ENCODE data around the gene ZNF740.
"Not testable (repeated sequence)": the region's sequence is repeated elsewhere in the genome, so short reads cannot be mapped to it uniquely, and the experiment has no call there.

The ZNF740 gene, protein sequence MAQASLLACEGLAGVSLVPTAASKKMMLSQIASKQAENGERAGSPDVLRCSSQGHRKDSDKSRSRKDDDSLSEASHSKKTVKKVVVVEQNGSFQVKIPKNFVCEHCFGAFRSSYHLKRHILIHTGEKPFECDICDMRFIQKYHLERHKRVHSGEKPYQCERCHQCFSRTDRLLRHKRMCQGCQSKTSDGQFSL

GRCh38 chr12:53180220-53180930 is at the start of gene ZNF740, which contains the start of gene CSAD:
ZNF740 (plus strand) TSS chr12:53180722; CDS start chr12:53181984, 1,262 bp downstream.
CSAD (minus strand) TSS chr12:53180925; CDS start chr12:53173470, 7,455 bp downstream.
- peak; percentile 96 to 97 for DNase-seq

- no peak for DNase-seq
Observed at GRCh38 chr12:53131844-53132243, 48.7 kb upstream of the ZNF740 start.

DNA sequence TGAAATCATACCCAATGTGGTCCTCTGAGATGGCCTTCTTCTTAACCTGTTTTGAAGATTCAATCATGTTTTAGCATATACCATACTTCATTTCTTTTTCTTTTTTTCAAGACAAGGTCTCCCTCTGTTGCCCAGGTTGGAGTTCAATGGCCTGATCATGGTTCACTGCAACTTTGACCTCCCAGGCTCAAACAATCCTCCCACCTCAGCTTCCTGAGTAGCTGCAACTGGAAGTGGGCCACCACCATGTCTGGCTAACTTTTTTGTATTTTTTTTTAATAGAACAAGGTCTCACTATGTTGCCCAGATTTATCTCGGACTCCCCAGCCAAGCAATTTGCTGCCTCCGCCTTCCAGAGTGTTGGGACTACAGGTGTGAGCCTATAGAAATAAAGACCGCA is 46.8 kb upstream of the ZNF740 start:
- DNase-seq, result no peak

GRCh38 chr12:53143355-53143754 is 37.2 kb upstream of the ZNF740 start:
- DNase-seq, result no peak

- no peak for DNase-seq
Observed at GRCh38 chr12:53145383-53146260, 34.9 kb upstream of the ZNF740 start.

DNA sequence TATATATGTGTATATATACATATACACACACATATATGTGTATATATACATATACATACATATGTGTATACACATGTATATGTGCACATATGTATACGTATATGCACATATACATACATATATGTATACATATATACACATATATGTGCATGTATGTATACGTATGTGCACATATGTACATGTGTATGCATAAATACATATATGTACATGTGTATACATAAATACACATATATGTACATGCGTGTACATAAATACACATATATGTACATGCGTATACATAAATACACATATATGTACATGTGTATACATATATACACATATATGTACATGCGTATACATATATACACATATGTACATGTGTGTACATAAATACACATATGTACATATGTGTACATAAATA is 33.3 kb upstream of the ZNF740 start:
- no peak for DNase-seq

DNA sequence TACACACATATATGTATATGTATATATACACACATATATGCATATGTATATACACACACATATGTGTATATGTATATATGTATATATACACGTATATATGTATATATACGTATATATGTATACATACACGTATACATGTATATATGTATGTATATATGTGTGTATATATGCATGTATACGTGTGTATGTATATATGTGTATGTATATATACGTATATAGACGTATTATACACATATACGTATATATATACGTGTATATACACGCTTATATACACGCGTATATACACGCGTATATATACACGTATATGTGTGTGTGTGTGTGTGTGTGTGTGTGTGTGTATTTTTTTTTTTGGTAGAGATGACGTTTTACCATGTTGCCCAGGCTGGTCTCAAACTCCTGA is 32.9 kb upstream of the ZNF740 start:
- DNase-seq, result no peak

GRCh38 chr12:53151039-53151438 is 29.5 kb upstream of the ZNF740 start:
- DNase-seq, result no peak

GRCh38 chr12:53152390-53152789 is 28.1 kb upstream of the ZNF740 start:
- no peak for DNase-seq

DNA sequence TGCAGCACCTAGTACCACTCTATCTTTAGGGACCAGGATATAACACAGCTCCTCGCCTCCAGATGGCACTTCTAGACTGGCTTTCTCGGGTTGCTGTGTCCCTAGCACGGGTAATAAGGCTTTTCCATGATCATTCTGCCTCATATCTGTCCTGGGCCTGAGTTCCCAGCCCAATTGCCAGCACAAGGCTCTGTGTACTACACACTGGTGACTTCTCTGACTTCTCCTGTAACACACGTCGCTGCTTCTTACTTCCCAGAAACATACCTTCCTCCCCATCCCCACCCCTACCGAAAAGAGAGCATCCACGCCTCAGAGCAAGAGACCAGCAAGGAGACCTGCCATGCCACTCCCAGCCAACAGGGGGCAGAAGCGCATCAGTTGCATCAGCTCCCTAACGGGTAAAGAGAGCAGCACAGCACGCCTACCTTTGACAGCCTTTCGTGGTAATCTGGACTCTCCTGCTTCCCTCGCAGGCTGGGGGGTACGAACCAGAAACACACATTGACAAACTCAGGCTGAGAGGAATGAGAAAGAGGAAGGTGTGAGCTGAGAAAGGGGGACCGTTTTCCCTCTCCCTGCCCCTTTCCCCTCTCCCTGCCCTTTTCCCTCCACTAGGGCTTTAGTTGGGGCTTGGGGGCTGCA is 21.2 kb upstream of the ZNF740 start:
- peak; percentile 58 to 77 for DNase-seq

GRCh38 chr12:53160000-53160399 is 20.5 kb upstream of the ZNF740 start:
- DNase-seq, result no peak

DNA sequence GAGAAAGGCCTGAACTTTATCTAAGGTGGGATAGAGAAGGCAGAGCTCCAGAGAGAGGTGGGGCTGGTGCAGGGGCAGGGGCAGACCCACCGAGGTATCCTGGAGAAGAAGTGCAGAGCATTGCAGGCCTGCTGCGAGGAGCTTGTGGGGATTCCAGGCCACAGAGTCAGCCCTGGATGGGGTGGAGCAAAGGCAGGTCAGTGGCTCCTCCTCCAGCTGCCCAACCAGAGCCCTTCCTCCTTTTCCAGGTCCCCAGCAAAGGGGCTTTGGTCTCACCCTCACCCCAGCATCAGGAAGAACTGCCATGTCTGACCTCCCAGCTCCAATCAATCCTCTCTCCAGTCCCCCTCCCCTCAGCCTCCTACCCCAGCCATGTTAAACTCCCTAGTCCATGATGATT is 19.8 kb upstream of the ZNF740 start:
- no peak for DNase-seq

DNA sequence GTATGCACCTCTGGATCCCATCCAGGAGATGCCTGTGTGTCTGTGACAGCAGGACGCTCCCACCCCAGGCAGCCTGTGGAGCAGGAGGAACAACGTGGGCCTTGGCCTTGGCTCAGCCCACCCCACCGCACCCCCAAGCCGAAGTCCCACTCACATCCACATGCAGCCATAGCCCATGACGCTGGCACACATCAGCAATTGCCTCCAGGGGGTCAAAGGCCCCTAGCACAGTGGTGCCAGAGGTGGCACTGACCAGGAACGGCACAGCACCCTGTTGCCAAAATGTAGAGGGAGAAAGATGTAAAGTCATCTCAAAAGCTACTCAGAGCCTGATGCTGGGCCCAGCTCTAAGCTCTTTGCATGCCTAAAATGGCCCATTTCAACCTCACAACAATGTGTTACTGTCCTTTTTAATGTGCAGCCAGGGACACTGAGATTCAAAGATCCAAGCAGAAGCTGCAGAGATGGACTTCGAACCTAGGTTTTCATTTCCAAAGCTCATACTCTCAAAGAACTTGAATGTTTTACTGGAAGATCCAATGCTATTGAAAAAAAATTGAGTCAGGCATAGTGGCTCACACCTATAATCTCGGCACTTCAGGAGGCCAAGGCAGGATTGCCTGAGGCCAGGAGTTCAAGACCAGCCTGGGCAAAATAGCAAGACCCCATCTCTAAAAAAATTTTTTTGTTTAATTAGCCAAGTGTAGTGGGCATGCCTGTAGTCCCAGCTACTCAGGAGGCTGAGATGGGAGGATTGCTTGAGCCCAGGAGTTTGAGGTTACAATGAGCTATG is 19.2 kb upstream of the ZNF740 start:
- no peak for DNase-seq

- not testable (repeated sequence) for DNase-seq
Observed at GRCh38 chr12:53163008-53163407, 17.5 kb upstream of the ZNF740 start.

- DNase-seq, result no peak
Observed at GRCh38 chr12:53166837-53167236, 13.7 kb upstream of the ZNF740 start.

GRCh38 chr12:53169644-53170043 is 10.9 kb upstream of the ZNF740 start:
- DNase-seq, result no peak

- DNase-seq, result no peak
Observed at GRCh38 chr12:53170215-53170614, 10.3 kb upstream of the ZNF740 start.

GRCh38 chr12:53170876-53171724 is 9.4 kb upstream of the ZNF740 start:
- DNase-seq, result no peak

DNA sequence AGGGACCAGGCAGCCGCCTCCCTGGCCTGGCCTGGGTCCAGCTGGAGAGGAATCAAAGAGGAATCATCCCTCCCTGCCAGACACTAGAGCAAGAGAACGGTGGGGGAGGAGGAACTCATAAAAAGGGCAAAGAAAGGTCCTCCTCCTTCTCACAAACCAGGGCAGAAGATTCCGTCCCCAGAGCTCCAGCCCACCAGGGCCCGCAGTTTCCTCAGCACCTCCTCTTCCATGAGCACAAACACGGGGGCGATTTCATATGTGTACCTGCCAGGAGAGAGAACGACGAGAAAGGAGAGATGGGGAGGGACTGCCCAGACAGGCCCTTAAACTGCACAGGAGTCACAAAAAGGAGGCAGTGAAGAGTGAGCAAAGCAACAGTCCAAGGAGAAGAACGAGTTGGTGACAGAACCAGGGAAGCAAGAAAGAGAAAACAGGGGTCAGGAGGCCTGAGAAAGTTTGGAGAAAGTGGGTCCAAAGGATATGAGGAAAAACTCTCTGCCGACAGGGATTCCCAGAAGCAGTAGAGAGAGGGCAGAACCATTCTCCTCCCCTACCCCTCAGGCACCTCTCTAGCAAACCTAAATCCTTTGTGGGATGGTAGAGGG is 8.7 kb upstream of the ZNF740 start:
- peak in 1 of 2 experiments; percentile 42 for DNase-seq

GRCh38 chr12:53172352-53172751 is 8.2 kb upstream of the ZNF740 start:
- no peak for DNase-seq

Measured in NCI-H446 (cell line).